Putamen (tissue), 1 donor: ENCODE results near the gene PIGM.
A peak's percentile ranks its signal among the peaks of the same experiment; 100 is the strongest.

ENCODE experiments used
- DNase-seq: peaks from one replicate; pipeline ENCODE4 v3.0.0-alpha.2; 2016; ENCODE audit warnings: low spot score

The PIGM gene

DNA sequence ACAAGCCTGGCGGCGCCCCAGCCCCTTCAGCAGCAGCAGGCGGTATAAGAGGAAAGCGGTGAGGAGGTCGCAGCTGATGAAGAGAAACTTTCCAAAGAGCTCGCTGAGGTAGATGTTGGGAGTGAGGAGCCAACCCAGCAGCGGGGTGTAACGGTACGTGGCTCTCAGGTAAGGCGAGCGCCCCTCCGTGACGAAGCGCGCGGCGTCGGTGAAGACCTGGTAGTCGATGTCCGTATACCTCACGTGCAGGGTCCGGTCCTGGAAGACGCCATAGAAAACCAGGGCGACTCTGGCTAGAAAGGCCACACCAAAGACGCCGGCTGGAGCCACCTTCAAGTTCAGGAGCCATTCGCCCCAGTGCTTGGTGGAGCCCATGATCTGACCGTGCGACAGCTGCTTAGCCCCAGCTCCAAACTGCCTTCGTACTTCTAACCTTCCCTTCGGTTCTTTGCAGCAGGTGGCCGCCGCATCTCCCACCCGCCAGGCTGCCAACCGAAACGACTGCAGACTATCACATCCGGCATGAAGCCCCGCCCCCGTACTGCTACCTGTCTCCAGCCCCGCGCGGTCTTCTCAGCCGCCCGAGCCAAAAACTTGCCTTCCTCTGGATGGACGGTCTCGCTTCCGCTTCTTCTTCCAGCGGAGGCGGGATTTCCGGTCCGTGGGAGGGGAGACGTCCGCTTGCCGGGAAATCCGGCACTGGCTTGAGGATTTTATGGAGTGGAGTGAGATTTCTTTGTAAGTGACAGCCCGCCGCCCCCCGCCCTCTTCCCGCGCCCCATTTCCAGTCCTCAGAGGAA, at the start of gene PIGM:
PIGM (minus strand) TSS at position 626 of the 800 bp plus-strand sequence; CDS start at position 375, 251 bp downstream.
- peak; percentile 91 for DNase-seq

GRCh38 chr1:160081261-160081936, 49.6 kb upstream of the PIGM start, which contains the start of gene KCNJ9:
TSS of gene KCNJ9 (plus strand) at chr1:160081538. CDS start at chr1:160084031, 2,493 bp downstream.
- peak; percentile 92 for DNase-seq

GRCh38 chr1:160080381-160081100, 48.8 kb upstream of the PIGM start:
- DNase-seq = no peak

GRCh38 chr1:160079448-160079847, 47.7 kb upstream of the PIGM start:
- DNase-seq = no peak

DNA sequence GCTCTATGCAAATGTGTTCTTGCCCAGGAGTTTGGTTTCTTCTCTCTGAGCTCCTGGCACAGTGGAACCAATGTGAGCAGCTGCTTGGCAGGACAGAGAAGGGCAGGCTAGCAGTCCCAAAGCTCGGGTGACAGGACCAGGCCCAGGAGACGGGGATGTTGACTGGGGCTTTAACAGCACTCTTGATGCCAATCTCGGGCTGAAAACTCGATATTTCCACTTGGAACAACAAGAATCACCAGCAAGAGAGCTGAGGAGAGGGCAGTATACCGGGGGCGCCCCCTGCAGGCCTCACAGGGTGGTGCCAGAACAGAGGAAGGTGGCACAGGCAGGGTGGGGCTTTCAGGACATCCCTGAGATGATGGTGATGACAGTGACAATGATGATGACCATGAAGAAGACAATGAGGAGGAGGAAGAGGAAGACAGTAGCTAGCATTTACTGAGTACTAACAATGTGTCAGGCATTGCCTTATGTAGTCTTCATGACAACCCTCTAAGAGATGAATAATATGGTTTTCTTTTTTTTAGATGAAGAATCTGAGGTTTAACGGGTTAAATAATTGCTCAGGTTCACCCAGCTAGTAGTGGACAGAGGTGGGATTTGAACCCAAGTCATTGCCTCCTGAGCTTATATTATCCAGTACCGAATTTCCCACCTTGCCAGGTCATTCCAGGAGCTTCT, 46.9 kb upstream of the PIGM start:
- DNase-seq = peak; percentile 82

GRCh38 chr1:160077486-160077885, 45.7 kb upstream of the PIGM start:
- DNase-seq = no peak

DNA sequence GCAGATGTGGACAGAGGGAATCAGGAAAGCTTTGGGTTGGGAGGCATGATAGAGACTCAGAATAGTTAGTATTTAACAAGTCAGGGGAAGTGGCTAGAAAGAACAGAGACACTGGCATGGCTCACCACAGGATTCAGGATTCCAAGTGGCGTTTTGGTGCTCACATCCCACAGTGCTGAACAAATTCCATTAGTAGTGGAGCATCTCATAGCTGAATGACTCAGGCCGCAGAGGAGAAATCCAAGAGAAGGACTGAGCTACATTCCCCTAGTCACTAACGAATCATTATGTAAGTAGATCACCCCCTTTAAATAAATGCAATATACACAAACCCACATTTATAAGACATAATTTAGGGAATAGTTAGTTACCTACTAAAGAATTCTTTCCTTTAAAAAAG, 44.5 kb upstream of the PIGM start:
- DNase-seq = no peak

- DNase-seq = no peak
Measured at GRCh38 chr1:160075836-160076235, 44.0 kb upstream of the PIGM start.

GRCh38 chr1:160074865-160075264, 43.1 kb upstream of the PIGM start:
- DNase-seq = no peak

DNA sequence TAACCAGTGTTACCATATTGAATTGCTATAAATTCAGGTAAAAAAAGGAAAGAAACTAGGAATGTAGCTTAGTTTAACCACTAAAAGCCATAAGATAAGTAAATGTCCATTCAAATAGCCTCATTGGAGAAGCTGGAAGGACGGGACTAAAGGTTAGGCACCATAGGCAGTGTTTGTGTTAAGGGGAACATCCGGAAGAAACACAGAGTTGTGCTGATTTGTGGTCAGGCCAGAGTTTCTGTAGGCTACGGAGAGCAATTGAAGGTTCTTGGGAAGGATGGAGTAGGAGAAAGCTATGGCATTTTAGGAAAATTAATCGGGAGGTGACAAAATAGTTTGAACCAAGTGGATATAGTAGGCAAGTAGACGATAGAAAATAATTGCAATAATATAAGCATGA, 39.5 kb upstream of the PIGM start:
- no peak for DNase-seq

- DNase-seq = peak; percentile 95
Measured at GRCh38 chr1:160070243-160071163, 38.7 kb upstream of the PIGM start.

GRCh38 chr1:160069460-160070231, 37.9 kb upstream of the PIGM start, which contains the start of gene KCNJ10:
TSS of gene KCNJ10 (minus strand) at chr1:160070160. CDS start at chr1:160042532, 27,628 bp downstream.
- no peak for DNase-seq

DNA sequence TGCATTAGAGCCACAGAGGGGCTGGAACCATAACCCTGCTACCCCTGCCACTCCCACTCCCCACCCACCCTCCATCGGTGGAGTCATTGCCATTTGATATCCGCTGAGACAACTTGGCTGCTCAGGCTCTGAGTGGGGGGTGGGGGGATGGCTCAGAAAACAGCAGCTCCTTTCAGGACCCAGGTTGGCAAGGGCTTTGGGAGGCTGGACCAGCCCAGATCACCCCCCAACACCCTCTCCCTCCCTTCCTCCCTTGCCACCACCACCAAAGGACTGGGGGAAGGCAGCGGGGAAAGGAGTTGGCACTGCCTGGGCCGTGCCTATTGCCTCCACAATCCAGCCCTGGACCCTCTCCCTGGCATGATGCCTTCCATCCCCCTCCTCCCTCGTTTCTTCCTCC, 36.4 kb upstream of the PIGM start:
- peak; percentile 98 for DNase-seq

DNA sequence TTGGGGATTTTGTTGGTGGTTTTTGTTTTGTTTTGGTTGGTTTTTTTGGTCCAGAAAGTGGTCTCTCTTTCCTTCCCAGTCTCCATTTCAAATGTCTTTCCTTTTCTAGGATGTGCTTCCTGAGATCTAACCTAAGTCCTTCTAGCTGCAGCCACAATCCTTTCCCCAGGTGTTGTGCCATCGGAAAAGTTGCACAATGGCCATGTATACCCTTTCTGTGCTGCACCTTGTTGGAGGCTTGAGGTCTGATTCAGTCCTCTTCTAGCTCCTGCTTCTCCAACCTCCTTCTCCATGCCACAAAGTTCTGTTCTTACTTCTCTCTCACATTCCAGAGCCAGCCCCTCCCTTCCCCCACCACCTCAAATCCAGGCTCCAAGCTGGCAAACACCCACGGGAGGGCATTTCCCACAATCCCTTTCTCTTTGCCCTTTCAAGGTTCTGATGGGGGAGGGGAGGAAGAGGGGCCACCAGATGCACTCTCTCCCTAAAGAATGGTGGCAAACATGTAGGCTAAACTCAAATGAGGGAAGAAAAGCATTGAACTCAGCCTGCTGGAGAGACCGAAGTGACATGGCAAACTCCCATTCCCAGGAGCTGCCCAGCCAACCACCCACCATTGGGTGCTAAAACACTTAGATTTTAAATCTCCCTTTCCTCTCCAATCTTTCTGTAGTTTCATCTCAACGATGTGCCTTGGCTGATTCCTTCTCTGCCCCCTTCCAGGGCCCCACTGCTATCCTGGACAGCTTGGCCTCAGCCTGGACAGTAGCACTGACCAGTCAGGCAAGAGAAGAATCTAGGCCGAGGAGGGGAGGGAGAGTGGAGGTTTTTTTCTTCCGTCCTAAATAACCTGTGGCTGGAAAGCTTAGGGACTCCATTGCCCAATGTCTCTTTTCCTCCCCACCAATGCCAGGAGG, 35.3 kb upstream of the PIGM start:
- DNase-seq = no peak

GRCh38 chr1:160064746-160065145, 33.0 kb upstream of the PIGM start:
- DNase-seq = no peak

- no peak for DNase-seq
Measured at GRCh38 chr1:160064164-160064563, 32.4 kb upstream of the PIGM start.

DNA sequence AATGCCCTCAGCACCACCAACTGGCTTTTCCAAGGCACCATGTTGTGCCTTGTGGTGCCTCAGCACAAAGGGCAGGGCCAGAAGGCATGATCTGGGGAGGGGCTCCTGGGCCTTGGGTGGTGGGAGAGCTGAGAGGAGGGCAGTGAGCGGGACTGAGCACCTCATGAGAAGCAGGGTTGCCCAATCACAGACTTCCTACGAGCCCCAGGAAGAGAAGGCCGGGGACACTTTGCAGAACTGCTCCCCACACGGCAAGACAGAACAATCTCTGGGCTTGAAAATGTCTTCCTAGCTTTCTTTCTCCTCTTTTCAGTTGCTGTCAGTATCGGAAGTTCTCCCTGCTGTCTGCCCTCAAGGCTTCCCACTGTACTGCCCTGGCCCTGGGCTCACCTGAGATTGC, 31.4 kb upstream of the PIGM start:
- DNase-seq = no peak

DNA sequence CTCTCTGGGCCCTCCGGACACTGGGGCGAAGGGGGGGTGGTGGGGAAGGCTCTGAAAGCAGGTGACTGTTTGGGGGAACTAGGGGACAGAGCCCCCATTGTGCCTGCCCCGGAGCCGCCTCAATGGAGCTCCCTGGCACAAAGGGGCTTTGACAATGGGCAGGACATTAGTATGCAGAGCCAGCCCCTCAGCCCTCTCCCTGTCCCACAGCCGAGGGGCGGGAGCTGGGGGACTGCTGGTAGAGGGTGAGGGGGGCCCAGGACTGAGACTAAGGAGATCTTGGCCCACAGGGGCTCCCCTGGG, 30.4 kb upstream of the PIGM start:
- peak; percentile 99 for DNase-seq
